H9 (cell line): Measurements from ENCODE around the gene DMXL1. TPM values are rescaled to one million over a fixed set of nuclear protein-coding genes. Genes with fewer than 3 reads are reported as not detected.

Experiments
- DNase-seq: peaks from one replicate; pipeline ENCODE4 v3.0.0-alpha.2; 2017
- H2AFZ ChIP-seq: one replicate; pipeline ENCODE4 v1.6.1; 2013; ENCODE audit warnings: mild to moderate bottlenecking, low read length, control low read depth, moderate library complexity
- H2AK5ac ChIP-seq: 2 replicates; pipeline ENCODE4 v1.6.1; 2013; ENCODE audit warnings: low read length, control low read depth, mixed read lengths; ENCODE audit not compliant: insufficient read length
- H2BK120ac ChIP-seq: one replicate; pipeline ENCODE4 v1.6.1; 2013; ENCODE audit warnings: low read depth, mild to moderate bottlenecking, low read length, control low read depth, inconsistent platforms; ENCODE audit not compliant: poor library complexity, severe bottlenecking
- H2BK12ac ChIP-seq: 2 replicates; pipeline ENCODE4 v1.6.1; 2013; ENCODE audit warnings: low read length, control low read depth, mixed read lengths, low read depth; ENCODE audit not compliant: insufficient read length
- H2BK15ac ChIP-seq: 2 replicates; pipeline ENCODE4 v1.6.1; 2013; ENCODE audit warnings: low read depth, low read length, control low read depth
- H2BK20ac ChIP-seq: one replicate; pipeline ENCODE4 v1.6.1; 2013; ENCODE audit warnings: low read depth, mild to moderate bottlenecking, low read length, control low read depth, inconsistent platforms; ENCODE audit not compliant: poor library complexity, severe bottlenecking
- H2BK5ac ChIP-seq: 2 replicates; pipeline ENCODE4 v1.6.1; 2013; ENCODE audit warnings: low read length, control low read depth, mixed read lengths; ENCODE audit not compliant: insufficient read length
- H3K14ac ChIP-seq: 2 replicates; pipeline ENCODE4 v1.6.1; 2013; ENCODE audit warnings: low read length, control low read depth; ENCODE audit not compliant: insufficient read depth
- H3K18ac ChIP-seq: 2 replicates; pipeline ENCODE4 v1.6.1; 2013; ENCODE audit warnings: low read depth, mild to moderate bottlenecking, mixed read lengths, low read length, control low read depth; ENCODE audit not compliant: insufficient read length
- H3K23ac ChIP-seq: 2 replicates; pipeline ENCODE4 v1.6.1; 2013; ENCODE audit warnings: low read length, control low read depth, mixed read lengths, low read depth; ENCODE audit not compliant: insufficient read length
- H3K23me2 ChIP-seq: 2 replicates; pipeline ENCODE4 v1.6.1; 2013; ENCODE audit warnings: low read depth, mild to moderate bottlenecking, mixed read lengths, low read length, control low read depth; ENCODE audit not compliant: insufficient read length, poor library complexity, severe bottlenecking
- H3K27ac ChIP-seq: 2 replicates; pipeline ENCODE4 v1.5.1; 2013; ENCODE audit warnings: low read length, control low read depth, mixed read lengths, low read depth; ENCODE audit not compliant: insufficient read length
- H3K27me3 ChIP-seq: 2 replicates; pipeline ENCODE4 v1.6.1; 2013; ENCODE audit warnings: low read length, control low read depth, inconsistent platforms; ENCODE audit not compliant: insufficient read depth
- H3K4ac ChIP-seq: 2 replicates; pipeline ENCODE4 v1.6.1; 2013; ENCODE audit warnings: low read depth, mild to moderate bottlenecking, control low read depth, inconsistent platforms, low read length, moderate library complexity
- H3K4me1 ChIP-seq: 2 replicates; pipeline ENCODE4 v1.6.1; 2013; ENCODE audit warnings: low read length, control low read depth, inconsistent platforms; ENCODE audit not compliant: insufficient read depth
- H3K4me2 ChIP-seq: 2 replicates; pipeline ENCODE4 v1.6.1; 2013; ENCODE audit warnings: low read length, control low read depth, mixed read lengths; ENCODE audit not compliant: insufficient read length, insufficient read depth
- H3K56ac ChIP-seq: 2 replicates; pipeline ENCODE4 v1.6.1; 2013; ENCODE audit warnings: low read depth, mild to moderate bottlenecking, mixed read lengths, low read length, control low read depth; ENCODE audit not compliant: insufficient read length
- H3K79me1 ChIP-seq: 2 replicates; pipeline ENCODE4 v1.6.1; 2013; ENCODE audit warnings: low read depth, mild to moderate bottlenecking, moderate library complexity, low read length, control low read depth, inconsistent platforms; ENCODE audit not compliant: insufficient read depth, poor library complexity, severe bottlenecking
- H3K79me2 ChIP-seq: 2 replicates; pipeline ENCODE4 v1.6.1; 2013; ENCODE audit warnings: low read length, control low read depth, inconsistent platforms; ENCODE audit not compliant: insufficient read depth
- H3K9ac ChIP-seq: 2 replicates; pipeline ENCODE4 v1.6.1; 2013; ENCODE audit warnings: low read length, control low read depth, mixed read lengths; ENCODE audit not compliant: insufficient read length; ENCODE audit errors: extremely low read depth
- H3K9me3 ChIP-seq: one replicate; pipeline ENCODE4 v1.6.1; 2013; ENCODE audit warnings: low read depth, low read length, inconsistent platforms; ENCODE audit not compliant: control insufficient read depth
- H3T11ph ChIP-seq: one replicate; pipeline ENCODE4 v1.6.1; 2013; ENCODE audit warnings: mild to moderate bottlenecking, low read length, control low read depth, inconsistent platforms
- H4K20me1 ChIP-seq: one replicate; pipeline ENCODE4 v1.6.1; 2013; ENCODE audit not compliant: control insufficient read depth, insufficient read length, insufficient read depth
- H4K5ac ChIP-seq: 2 replicates; pipeline ENCODE4 v1.6.1; 2013; ENCODE audit warnings: low read depth, mild to moderate bottlenecking, mixed read lengths, low read length, control low read depth; ENCODE audit not compliant: insufficient read length
- H4K8ac ChIP-seq: replicated peaks from 2 replicates; pipeline ENCODE4 v1.6.1; 2013; ENCODE audit warnings: low read length, control low read depth, mixed read lengths, low read depth; ENCODE audit not compliant: insufficient read length
- H4K91ac ChIP-seq: 2 replicates; pipeline ENCODE4 v1.6.1; 2013; ENCODE audit warnings: low read depth, mild to moderate bottlenecking, moderate library complexity, mixed read lengths, low read length, control low read depth; ENCODE audit not compliant: insufficient read length
- H3K27ac Mint-ChIP-seq, 3 experiments: 2 replicates in 2 of 3; 3 replicates in 1 of 3; pipeline ENCODE4 v1.8.0; 2020 to 2021; ENCODE audit warnings: mixed read lengths in 3 of 3, mild to moderate bottlenecking in 1 of 3, moderate library complexity in 1 of 3
- H3K27me3 Mint-ChIP-seq: 2 replicates; pipeline ENCODE4 v1.8.0; 2021; ENCODE audit warnings: low read depth, mild to moderate bottlenecking, moderate library complexity, mixed read lengths
- H3K36me3 Mint-ChIP-seq, 3 experiments: 2 replicates in 2 of 3; 3 replicates in 1 of 3; pipeline ENCODE4 v1.8.0; 2020 to 2021; ENCODE audit warnings: low read depth in 3 of 3, mixed read lengths in 3 of 3; ENCODE audit not compliant: insufficient read depth in 1 of 3
- H3K4me1 Mint-ChIP-seq, 2 experiments: 2 replicates each; pipeline ENCODE4 v1.8.0; 2020; ENCODE audit warnings: mixed read lengths in 2 of 2
- H3K4me3 Mint-ChIP-seq, 2 experiments: 2 replicates in 1 of 2; 3 replicates in 1 of 2; pipeline ENCODE4 v1.8.0; 2020 to 2021; ENCODE audit warnings: mild to moderate bottlenecking in 2 of 2, mixed read lengths in 2 of 2, moderate library complexity in 1 of 2
- H3K9me3 Mint-ChIP-seq, 2 experiments: 2 replicates in 1 of 2; 3 replicates in 1 of 2; pipeline ENCODE4 v1.8.0; 2020; ENCODE audit warnings: mild to moderate bottlenecking in 2 of 2, mixed read lengths in 2 of 2, moderate library complexity in 1 of 2
- CTCF ChIP-seq: fragments of 200-600 bp; sonication (generic); conservative IDR thresholded peaks from 3 replicates; pipeline ENCODE4 v1.8.0; 2021; ENCODE audit warnings: antibody characterized with exemption, mild to moderate bottlenecking
- WGBS: extraction: QIAGEN DNeasy Blood & Tissue Kit; methylation state at CpG from one replicate; pipeline ENCODE4 v1.1.7; 2013; ENCODE audit warnings: missing lambda C conversion rate, low lambda C conversion rate, mixed read lengths; ENCODE audit not compliant: insufficient read length; ENCODE audit errors: extremely low coverage; 5-methylcytosine and 5-hydroxymethylcytosine counted together
- total RNA-seq: library from RNA; stranded (reverse); gene quantifications from 2 replicates; pipeline ENCODE4 v1.2.1, GENCODE V29; 2021

Gene DMXL1
- total RNA-seq, 1 experiment from 2014 or later, result 63.5 TPM

- H3K56ac ChIP-seq, result no peak overlapping the region
- H2BK15ac ChIP-seq, result no peak overlapping the region
- Mint-ChIP-seq H3K4me1 (peaks cover 3 to 4% of the 10 kb centered on the region in 2 experiments; a peak in 2 of 4 replicates), H3K27ac (no peak overlapping the region), H3K4me3 (no peak overlapping the region), H3K36me3 (no peaks in the 10 kb centered on the region), H3K27me3 (no peaks in the 10 kb centered on the region; the same call in 1 of the 2 replicates), H3K9me3 (no peaks in the 10 kb centered on the region)
- H3K4me1 ChIP-seq, result peaks cover 2% of the 10 kb centered on the region; the same call in 1 of the 2 replicates
- no peaks in the 10 kb centered on the region for H3K9me3 ChIP-seq
- H3K9ac ChIP-seq, result no peak overlapping the region
- H3K27ac ChIP-seq, result no peak overlapping the region
- no peak overlapping the region for H3K14ac ChIP-seq
- no peak overlapping the region for H2BK20ac ChIP-seq
- H2BK12ac ChIP-seq, result no peak overlapping the region
- TF ChIP-seq CTCF, result no peak
- H3K4ac ChIP-seq, result no peak overlapping the region
- H3K23me2 ChIP-seq, result no peaks in the 10 kb centered on the region
- no peak overlapping the region for H4K91ac ChIP-seq
- H2BK5ac ChIP-seq, result no peak overlapping the region
- H4K8ac ChIP-seq, result no peak overlapping the region
- H2AFZ ChIP-seq, result no peak overlapping the region
- no peak overlapping the region for H3T11ph ChIP-seq
- no peak overlapping the region for H4K5ac ChIP-seq
- no peaks in the 10 kb centered on the region for H3K79me2 ChIP-seq
- WGBS, result no CpG with 5 or more reads among the region's 2 CpGs
- H3K4me2 ChIP-seq, result no peak overlapping the region
- no peak overlapping the region for H2AK5ac ChIP-seq
- H4K20me1 ChIP-seq, result no peaks in the 10 kb centered on the region
- no peaks in the 10 kb centered on the region for H3K27me3 ChIP-seq
- no peak for DNase-seq
- no peaks in the 10 kb centered on the region for H3K79me1 ChIP-seq
- no peak overlapping the region for H3K18ac ChIP-seq
- no peak overlapping the region for H3K23ac ChIP-seq
- H2BK120ac ChIP-seq, result no peak overlapping the region
Measured at GRCh38 chr5:119055294-119055693, 15.6 kb upstream of the DMXL1 start.
